ENCODE measurements around the gene HOXD12. TPM values are rescaled to one million over a fixed set of nuclear protein-coding genes. Genes with fewer than 3 reads are reported as not detected.

Gene HOXD12
- total and polyA plus RNA-seq, 4 donors: not detected

DNA sequence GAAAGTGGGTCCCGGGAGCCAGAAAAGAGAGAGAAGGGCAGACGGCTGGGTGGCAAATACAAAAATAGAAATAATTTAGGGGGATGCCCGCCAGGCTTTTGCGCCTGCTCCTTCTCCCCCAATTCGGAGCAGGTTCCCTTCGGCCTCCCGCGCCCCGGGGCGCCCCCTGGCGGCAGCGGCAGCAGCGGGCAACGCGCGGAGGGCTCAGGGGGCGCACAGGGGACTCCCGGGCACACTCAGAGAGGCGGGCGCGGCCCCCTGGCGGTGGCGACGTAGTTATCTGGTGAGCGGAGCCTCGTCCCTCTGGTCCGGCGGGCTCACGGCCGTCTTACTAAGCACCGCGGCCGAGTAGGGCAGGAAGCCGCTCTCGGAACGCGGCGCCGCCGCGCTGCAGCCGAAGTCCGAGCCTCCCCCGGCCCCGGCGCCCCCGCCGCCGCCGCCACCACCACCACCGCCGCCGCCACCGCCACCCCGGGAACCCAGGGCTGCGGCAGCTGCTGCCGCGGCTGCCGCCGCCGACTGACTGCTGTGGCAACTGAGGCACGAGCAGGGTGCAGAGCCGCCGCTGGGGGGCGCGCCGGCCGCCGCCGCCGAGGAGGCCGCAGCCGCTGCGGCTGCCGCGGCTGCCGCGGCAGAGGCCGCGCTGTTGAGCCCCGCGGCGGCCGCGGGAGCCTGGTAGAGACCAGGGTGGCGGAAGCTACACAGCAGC, 19.6 kb upstream of the HOXD12 start:
- ATAC-seq (ENCODE audit: low FRiP score): no peak
- no peak overlapping the region for H3K27ac ChIP-seq (ENCODE audit: low read depth in 1 of 2, low read length in 2 of 2)
- peaks cover 2% of the 10 kb centered on the region for H3K9me3 ChIP-seq (ENCODE audit: control insufficient read depth, low read length)
- peak in 1 of 2 donors; percentile 83 for DNase-seq
- intact Hi-C loops (cut with DNase I): loop anchor here in 1 of 2 donors (10.0 kb wide), 1 partner anchor 1745 kb away; the partner anchor contains the start of gene SP9
- H3K27me3 ChIP-seq (ENCODE audit: control insufficient read depth in 1 of 2, insufficient read depth in 2 of 2, low read length in 1 of 2): no peaks in the 10 kb centered on the region
- H3K4me3 ChIP-seq (ENCODE audit: low read length in 2 of 2): peak overlapping the region in 1 of 2 donors; percentile 20
- H3K36me3 ChIP-seq (ENCODE audit: control insufficient read depth in 1 of 2, insufficient read depth in 2 of 2, low read length in 1 of 2): no peaks in the 10 kb centered on the region
- WGBS, 2 donors: 1 to 3% methylated on average over 45 to 86 of the region's 86 CpGs
- H3K4me1 ChIP-seq (ENCODE audit: control insufficient read depth in 1 of 2, insufficient read depth in 2 of 2, low read length in 2 of 2): no peaks in the 10 kb centered on the region

DNA sequence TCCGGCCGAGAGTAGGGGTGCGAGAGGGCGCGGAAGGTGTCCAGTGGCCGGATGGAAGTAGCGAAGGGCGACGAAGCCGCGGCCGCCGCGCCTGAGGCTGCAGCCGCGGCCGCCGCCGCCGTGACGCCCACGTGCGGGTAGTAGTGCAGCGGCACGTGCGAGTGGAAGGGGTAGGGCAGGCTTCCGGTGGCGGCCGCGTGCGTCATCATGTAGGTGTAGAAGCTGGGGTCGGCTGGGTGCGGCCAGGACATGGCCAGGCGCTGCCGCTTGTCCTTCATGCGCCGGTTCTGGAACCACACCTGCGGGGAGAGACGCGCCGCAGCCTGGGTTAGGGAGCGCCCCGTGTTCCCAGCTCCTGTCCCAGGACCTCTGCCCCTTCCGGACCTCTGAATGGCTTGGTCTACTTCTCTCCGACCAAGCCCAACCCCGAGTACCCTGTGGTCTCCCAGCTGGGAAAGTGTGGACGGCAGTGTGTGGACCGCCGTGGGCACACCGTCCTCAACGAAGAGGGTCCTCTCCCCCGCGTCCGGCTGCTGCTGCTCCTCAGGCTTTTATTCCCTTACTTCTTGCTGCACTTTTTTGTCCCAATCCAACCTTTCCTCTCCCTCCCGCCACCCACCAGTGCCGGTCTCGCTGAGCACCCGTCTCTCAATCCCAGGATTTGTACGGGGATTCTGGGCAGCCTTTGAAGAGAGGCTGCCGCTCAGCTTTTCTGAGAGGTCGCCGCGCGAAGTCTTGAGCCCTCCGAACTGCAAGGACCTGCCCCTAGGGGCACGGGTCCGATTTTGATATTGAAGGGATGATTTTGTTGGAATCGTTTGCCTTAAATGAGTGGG, 18.8 kb upstream of the HOXD12 start:
- DNase-seq: no peak
- no peak for ATAC-seq (ENCODE audit: low FRiP score)
- peak overlapping the region in 1 of 2 donors; percentile 20 for H3K4me3 ChIP-seq (ENCODE audit: low read length in 2 of 2)
- no peaks in the 10 kb centered on the region for H3K36me3 ChIP-seq (ENCODE audit: control insufficient read depth in 1 of 2, insufficient read depth in 2 of 2, low read length in 1 of 2)
- intact Hi-C loops (cut with DNase I): loop anchor here in 1 of 2 donors (10.0 kb wide), 1 partner anchor 1746 kb away; the partner anchor contains the start of gene SP9
- no peak overlapping the region for H3K27ac ChIP-seq (ENCODE audit: low read depth in 1 of 2, low read length in 2 of 2)
- H3K27me3 ChIP-seq (ENCODE audit: control insufficient read depth in 1 of 2, insufficient read depth in 2 of 2, low read length in 1 of 2): no peaks in the 10 kb centered on the region
- WGBS, 2 donors: 9% methylated on average over 67 to 68 of the region's 68 CpGs
- H3K4me1 ChIP-seq (ENCODE audit: control insufficient read depth in 1 of 2, insufficient read depth in 2 of 2, low read length in 2 of 2): no peaks in the 10 kb centered on the region
- peaks cover 2% of the 10 kb centered on the region for H3K9me3 ChIP-seq (ENCODE audit: control insufficient read depth, low read length)

- Histone ChIP-seq H3K9me3 (ENCODE audit: control insufficient read depth, low read length) (peaks cover 2% of the 10 kb centered on the region), H3K27ac (ENCODE audit: low read depth in 1 of 2, low read length in 2 of 2) (no peak overlapping the region), H3K4me1 (ENCODE audit: control insufficient read depth in 1 of 2, insufficient read depth in 2 of 2, low read length in 2 of 2) (no peaks in the 10 kb centered on the region), H3K4me3 (ENCODE audit: low read length in 2 of 2) (no peak overlapping the region), H3K36me3 (ENCODE audit: control insufficient read depth in 1 of 2, insufficient read depth in 2 of 2, low read length in 1 of 2) (no peaks in the 10 kb centered on the region), H3K27me3 (ENCODE audit: control insufficient read depth in 1 of 2, insufficient read depth in 2 of 2, low read length in 1 of 2) (no peaks in the 10 kb centered on the region)
- no peak for ATAC-seq (ENCODE audit: low FRiP score)
- DNase-seq: no peak
- WGBS, 2 donors: 12 to 13% methylated on average over 17 of the region's 17 CpGs
- intact Hi-C loops (cut with DNase I): loop anchor here in 1 of 2 donors (10.0 kb wide), 1 partner anchor 1747 kb away; the partner anchor contains the start of gene SP9
Measured at GRCh38 chr2:176081376-176081836, 18.2 kb upstream of the HOXD12 start.

DNA sequence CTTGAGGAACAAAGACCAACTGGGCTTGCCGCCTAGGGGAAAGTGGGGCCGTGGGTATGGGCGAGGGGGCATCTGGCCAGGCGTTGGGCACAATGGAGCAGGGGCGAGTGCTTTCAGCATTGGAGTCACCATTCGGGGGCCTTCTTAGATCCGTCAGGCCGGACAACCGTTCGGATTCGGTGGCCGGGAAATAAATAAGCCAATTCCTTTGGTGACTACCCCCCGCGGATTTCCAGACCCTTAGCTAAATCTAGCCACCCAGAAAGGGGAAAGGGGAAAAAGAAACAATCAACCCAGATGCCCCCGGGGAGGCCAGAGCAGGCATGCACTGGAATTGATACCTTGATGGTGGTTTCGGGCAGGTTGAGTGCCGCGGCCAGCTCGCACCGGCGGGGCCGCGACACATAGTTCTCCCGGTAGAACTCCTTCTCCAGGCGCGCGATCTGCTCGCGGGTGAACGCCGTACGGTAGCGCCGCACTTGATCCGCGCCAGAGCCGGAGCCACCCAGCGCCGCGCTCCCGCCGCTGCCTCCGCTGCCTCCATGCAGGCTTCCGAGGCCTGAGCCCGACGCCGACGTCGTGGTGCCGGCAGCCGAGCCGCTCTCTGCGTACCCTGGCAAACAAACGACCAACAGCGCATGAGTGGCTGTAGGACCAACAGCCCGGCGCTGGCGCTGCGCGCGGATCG, 17.6 kb upstream of the HOXD12 start:
- H3K9me3 ChIP-seq (ENCODE audit: control insufficient read depth, low read length): peaks cover 2% of the 10 kb centered on the region
- WGBS, 2 donors: 12% methylated on average over 62 of the region's 62 CpGs
- H3K27ac ChIP-seq (ENCODE audit: low read depth in 1 of 2, low read length in 2 of 2): no peak overlapping the region
- no peaks in the 10 kb centered on the region for H3K36me3 ChIP-seq (ENCODE audit: control insufficient read depth in 1 of 2, insufficient read depth in 2 of 2, low read length in 1 of 2)
- DNase-seq (no peak), ATAC-seq (ENCODE audit: low FRiP score) (no peak)
- no peak overlapping the region for H3K4me3 ChIP-seq (ENCODE audit: low read length in 2 of 2)
- intact Hi-C loops (cut with DNase I): loop anchor here in 1 of 2 donors (10.0 kb wide), 1 partner anchor 1747 kb away; the partner anchor contains the start of gene SP9
- H3K27me3 ChIP-seq (ENCODE audit: control insufficient read depth in 1 of 2, insufficient read depth in 2 of 2, low read length in 1 of 2): no peaks in the 10 kb centered on the region
- H3K4me1 ChIP-seq (ENCODE audit: control insufficient read depth in 1 of 2, insufficient read depth in 2 of 2, low read length in 2 of 2): no peaks in the 10 kb centered on the region

- no peaks in the 10 kb centered on the region for H3K4me1 ChIP-seq (ENCODE audit: control insufficient read depth in 1 of 2, insufficient read depth in 2 of 2, low read length in 2 of 2)
- DNase-seq: no peak
Measured at GRCh38 chr2:176082525-176082823, 17.1 kb upstream of the HOXD12 start.

DNA sequence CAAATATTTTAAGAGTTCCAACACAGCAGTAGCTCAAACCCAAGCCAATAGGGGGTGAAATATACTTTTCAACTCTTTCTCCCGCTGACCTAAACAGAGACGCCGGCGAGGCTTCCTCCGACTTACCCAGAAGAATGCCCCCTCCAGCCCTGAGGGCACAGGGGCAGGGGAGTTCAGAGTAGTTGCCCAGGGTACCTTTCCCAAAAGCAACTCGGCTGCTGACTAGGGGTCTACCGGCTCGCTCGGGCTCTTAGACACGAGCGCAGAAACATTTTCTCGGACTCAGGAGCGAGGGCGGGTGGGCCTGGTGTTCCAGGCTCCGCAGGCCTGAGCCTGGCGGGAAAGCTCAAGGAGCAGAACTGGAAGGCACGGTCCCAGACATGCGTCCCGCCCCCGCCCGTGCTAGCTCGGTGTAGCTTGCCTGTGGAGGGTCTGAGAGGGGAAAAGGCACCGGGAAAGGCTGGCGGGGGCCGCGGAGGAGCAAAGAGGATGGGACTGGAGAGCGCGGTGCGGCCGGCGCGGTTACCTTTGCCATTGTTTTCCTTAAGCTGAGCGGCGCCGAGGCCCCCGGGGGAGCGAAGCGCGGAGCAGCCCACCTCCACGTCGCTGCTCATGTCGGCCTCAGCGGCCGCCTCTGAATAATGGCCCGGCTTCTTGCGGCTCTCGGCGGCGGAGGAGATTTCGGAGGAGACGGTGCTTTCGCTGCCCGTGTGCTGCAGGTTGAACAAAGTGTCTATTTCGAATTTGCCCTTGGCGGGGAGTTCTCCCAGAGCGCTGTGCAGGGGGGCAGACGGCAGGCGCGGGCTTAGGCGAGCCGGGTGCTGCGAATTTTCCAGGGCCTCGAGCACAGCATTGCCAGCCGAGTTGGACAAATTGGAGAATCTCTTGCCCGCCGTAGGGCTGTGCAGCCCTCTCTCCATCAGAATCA, 16.5 kb upstream of the HOXD12 start:
- whole genome bisulfite sequencing, 2 donors: 9% methylated on average over 66 of the region's 66 CpGs
- Histone ChIP-seq H3K4me3 (ENCODE audit: low read length in 2 of 2) (no peak overlapping the region), H3K27ac (ENCODE audit: low read depth in 1 of 2, low read length in 2 of 2) (no peak overlapping the region), H3K27me3 (ENCODE audit: control insufficient read depth in 1 of 2, insufficient read depth in 2 of 2, low read length in 1 of 2) (no peaks in the 10 kb centered on the region), H3K36me3 (ENCODE audit: control insufficient read depth in 1 of 2, insufficient read depth in 2 of 2, low read length in 1 of 2) (no peaks in the 10 kb centered on the region), H3K9me3 (ENCODE audit: control insufficient read depth, low read length) (peaks cover 2% of the 10 kb centered on the region), H3K4me1 (ENCODE audit: control insufficient read depth in 1 of 2, insufficient read depth in 2 of 2, low read length in 2 of 2) (no peaks in the 10 kb centered on the region)
- no peak for ATAC-seq (ENCODE audit: low FRiP score)
- DNase-seq: no peak
- intact Hi-C loops (cut with DNase I): loop anchor here in 1 of 2 donors (10.0 kb wide), 1 partner anchor 1748 kb away; the partner anchor contains the start of gene SP9

More at GRCh38 chr2:176082525-176082823, 17.1 kb upstream of the HOXD12 start:
- ATAC-seq (ENCODE audit: low FRiP score): no peak
- Histone ChIP-seq H3K9me3 (ENCODE audit: control insufficient read depth, low read length) (peaks cover 2% of the 10 kb centered on the region), H3K36me3 (ENCODE audit: control insufficient read depth in 1 of 2, insufficient read depth in 2 of 2, low read length in 1 of 2) (no peaks in the 10 kb centered on the region), H3K27me3 (ENCODE audit: control insufficient read depth in 1 of 2, insufficient read depth in 2 of 2, low read length in 1 of 2) (no peaks in the 10 kb centered on the region), H3K27ac (ENCODE audit: low read depth in 1 of 2, low read length in 2 of 2) (no peak overlapping the region), H3K4me3 (ENCODE audit: low read length in 2 of 2) (no peak overlapping the region)
- intact Hi-C loops (cut with DNase I): loop anchor here in 1 of 2 donors (10.0 kb wide), 1 partner anchor 1748 kb away; the partner anchor contains the start of gene SP9
- 20 to 21% methylated on average over 10 of the region's 10 CpGs for WGBS, 2 donors

DNA sequence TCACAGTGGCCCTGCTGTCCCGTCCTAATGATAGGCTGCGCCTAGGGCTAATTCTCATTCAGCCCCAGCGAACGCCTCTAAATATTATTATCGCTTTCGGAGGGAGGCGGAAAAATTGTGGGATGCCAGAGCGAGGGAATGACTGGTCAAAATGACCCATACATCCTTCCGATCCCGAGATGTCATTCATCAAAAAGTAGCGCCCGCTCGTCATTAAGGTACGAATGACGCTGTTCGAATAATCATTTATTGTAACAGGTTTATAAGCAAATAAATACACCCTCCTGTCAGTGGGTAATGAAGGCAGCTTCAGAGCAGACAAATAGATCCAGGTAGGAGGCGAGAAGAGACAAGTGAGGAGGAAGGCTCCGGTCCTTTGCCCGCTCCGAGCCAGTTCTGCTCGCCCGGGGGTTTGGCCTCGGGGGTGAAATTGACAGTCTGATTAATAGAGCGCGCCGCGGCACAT, 15.8 kb upstream of the HOXD12 start, which contains the start of gene EVX2:
Gene EVX2 (minus strand): TSS at position 167 of the 466 bp plus-strand sequence. CDS start 186 bp downstream, outside the sequence.
- intact Hi-C loops (cut with DNase I): loop anchor here in 1 of 2 donors (10.0 kb wide), 1 partner anchor 1749 kb away; the partner anchor contains the start of gene SP9
- 19 to 23% methylated on average over 27 of the region's 27 CpGs for WGBS, 2 donors
- H3K36me3 ChIP-seq (ENCODE audit: control insufficient read depth in 1 of 2, insufficient read depth in 2 of 2, low read length in 1 of 2): no peaks in the 10 kb centered on the region
- H3K27ac ChIP-seq (ENCODE audit: low read depth in 1 of 2, low read length in 2 of 2): no peak within 1 kb of the TSS
- no peak for DNase-seq
- H3K9me3 ChIP-seq (ENCODE audit: control insufficient read depth, low read length): peaks cover 2% of the 10 kb centered on the region
- H3K4me1 ChIP-seq (ENCODE audit: control insufficient read depth in 1 of 2, insufficient read depth in 2 of 2, low read length in 2 of 2): no peaks in the 10 kb centered on the region
- H3K4me3 ChIP-seq (ENCODE audit: low read length in 2 of 2): no peak within 1 kb of the TSS
- no peak for ATAC-seq (ENCODE audit: low FRiP score)
- H3K27me3 ChIP-seq (ENCODE audit: control insufficient read depth in 1 of 2, insufficient read depth in 2 of 2, low read length in 1 of 2): no peaks in the 10 kb centered on the region

All from aorta (tissue), 5 donors.